CD8-positive, alpha-beta memory T cell (primary cell): ENCODE data around the gene DNAJB14. TPM values are rescaled to one million over a fixed set of nuclear protein-coding genes. Genes with fewer than 3 reads are reported as not detected.

ENCODE experiments used
- CTCF ChIA-PET: fragments of 350-600 bp; sonication (Branson Sonifier 250); formaldehyde crosslinking; loops from one replicate; lab custom pipeline; 2021; ENCODE audit warnings: antibody characterized with exemption; lab: Charles Lee
- POLR2A ChIA-PET: fragments of 350-600 bp; sonication (Branson Sonifier 250); formaldehyde crosslinking; loops from one replicate; lab custom pipeline; 2021; ENCODE audit warnings: antibody characterized with exemption; lab: Charles Lee
- DNase-seq, 5 donors: peaks; one replicate each; pipeline versions ENCODE4 v3.0.0 to v3.0.0-alpha.2; 2020 to 2022; ENCODE audit warnings: mixed read lengths in 1 of 5
- H3K27ac ChIP-seq: one replicate; pipeline ENCODE4 v1.7.0; 2013; ENCODE audit warnings: low read depth, mild to moderate bottlenecking, low read length, moderate library complexity
- H3K27me3 ChIP-seq: 2 replicates; pipeline ENCODE4 v1.7.0; 2013; ENCODE audit warnings: low read length, mild to moderate bottlenecking; ENCODE audit not compliant: insufficient read depth, poor library complexity, severe bottlenecking
- H3K36me3 ChIP-seq: 2 replicates; pipeline ENCODE4 v1.7.0; 2013; ENCODE audit warnings: mild to moderate bottlenecking, low read length, moderate library complexity; ENCODE audit not compliant: insufficient read depth
- H3K4me1 ChIP-seq: 2 replicates; pipeline ENCODE4 v1.7.0; 2013; ENCODE audit warnings: mild to moderate bottlenecking, low read length, moderate library complexity; ENCODE audit not compliant: insufficient read depth
- H3K4me3 ChIP-seq: 2 replicates; pipeline ENCODE4 v1.7.0; 2013; ENCODE audit warnings: mild to moderate bottlenecking, low read length
- H3K9me3 ChIP-seq: 2 replicates; pipeline ENCODE4 v1.7.0; 2013; ENCODE audit warnings: mild to moderate bottlenecking, low read length
- H3K27ac Mint-ChIP-seq, 8 donors: one replicate each; pipeline ENCODE4 v1.8.0; 2020 to 2021; ENCODE audit warnings: mixed read lengths in 8 of 8, mild to moderate bottlenecking in 6 of 8, inconsistent platforms in 3 of 8, moderate library complexity in 3 of 8
- H3K27me3 Mint-ChIP-seq, 2 donors: one replicate each; pipeline ENCODE4 v1.8.0; 2020 to 2021; ENCODE audit warnings: mixed read lengths in 2 of 2, mild to moderate bottlenecking in 1 of 2, moderate library complexity in 1 of 2
- H3K36me3 Mint-ChIP-seq, 3 donors: one replicate each; pipeline ENCODE4 v1.8.0; 2020 to 2021; ENCODE audit warnings: mixed read lengths in 3 of 3, inconsistent platforms in 1 of 3, mild to moderate bottlenecking in 1 of 3
- H3K4me1 Mint-ChIP-seq, 3 donors: one replicate each; pipeline ENCODE4 v1.8.0; 2020 to 2021; ENCODE audit warnings: mixed read lengths in 3 of 3, inconsistent platforms in 1 of 3, mild to moderate bottlenecking in 1 of 3
- H3K4me3 Mint-ChIP-seq, 7 donors: one replicate each; pipeline ENCODE4 v1.8.0; 2020 to 2021; ENCODE audit warnings: mixed read lengths in 7 of 7, mild to moderate bottlenecking in 6 of 7, moderate library complexity in 4 of 7, inconsistent platforms in 2 of 7
- H3K9me3 Mint-ChIP-seq, 5 donors: one replicate each; pipeline ENCODE4 v1.8.0; 2020 to 2022; ENCODE audit warnings: mixed read lengths in 5 of 5, mild to moderate bottlenecking in 3 of 5, moderate library complexity in 2 of 5, inconsistent platforms in 1 of 5
- polyA plus RNA-seq: library from polyadenylated mRNA; unstranded; fragments of 300-500 nt; fragmentation: Illumina TruSeq; gene quantifications from one replicate; pipeline ENCODE4 v1.2.3, GENCODE V29; 2021
- total RNA-seq, 2 experiments: library from RNA; stranded (reverse); gene quantifications; one replicate each; pipeline ENCODE4 v1.2.3, GENCODE V29; 2021

DNAJB14 gene
- total and polyA plus RNA-seq, 3 experiments from 2014 or later = 43.8 to 63.3 (median 46.5) TPM

DNA sequence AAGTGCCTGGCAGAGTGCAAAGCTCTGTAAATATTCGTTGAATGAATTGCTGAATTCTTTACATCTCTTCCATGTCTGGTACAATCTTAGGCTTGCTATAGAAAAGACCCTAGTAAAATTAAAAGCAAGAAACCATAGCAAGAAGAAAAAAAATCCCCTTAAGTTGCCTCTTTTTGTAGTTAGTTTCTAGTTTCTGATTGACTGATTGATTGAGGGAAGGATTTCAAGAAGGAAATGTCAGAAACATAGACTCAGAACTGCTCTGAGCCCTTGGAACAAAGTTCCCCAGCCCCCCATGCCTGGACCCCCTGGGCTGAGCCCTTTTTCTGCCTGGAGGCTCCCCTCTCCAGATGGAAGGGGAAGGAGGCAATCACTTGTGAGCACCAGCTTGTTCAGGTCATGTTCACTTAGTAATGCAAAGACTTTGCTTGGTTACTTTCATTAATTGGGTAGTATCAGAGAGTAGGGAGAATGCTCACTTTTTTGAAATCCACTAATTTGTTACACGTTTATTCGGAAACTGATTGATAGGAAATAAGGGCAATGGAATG, 94.1 kb downstream of the DNAJB14 start:
- Mint-ChIP-seq H3K27me3 (no peaks in the 10 kb centered on the region), H3K4me1 (peaks cover 26 to 61% (median 46%) of the 10 kb centered on the region in 3 donors), H3K9me3 (peaks cover 0 to 4% (median 0%) of the 10 kb centered on the region in 5 donors), H3K36me3 (peaks cover 5 to 17% (median 9%) of the 10 kb centered on the region in 3 donors), H3K27ac (peak overlapping the region in 3 of 8 donors; percentile 2 to 94 (median 90)), H3K4me3 (peak overlapping the region in 1 of 7 donors; percentile 19)
- no peaks in the 10 kb centered on the region for H3K9me3 ChIP-seq
- DNase-seq = no peak
- H3K27me3 ChIP-seq = no peaks in the 10 kb centered on the region
- peaks cover 12% of the 10 kb centered on the region for H3K4me1 ChIP-seq
- CTCF ChIA-PET = interaction anchor here (1.0 kb wide), 1 partner anchor 96 kb away, joined by 4 read pairs; no protein-coding TSS in a partner anchor
- no peaks in the 10 kb centered on the region for H3K36me3 ChIP-seq
- POLR2A ChIA-PET = no interaction called here
- no peak overlapping the region for H3K4me3 ChIP-seq
- no peak overlapping the region for H3K27ac ChIP-seq

DNA sequence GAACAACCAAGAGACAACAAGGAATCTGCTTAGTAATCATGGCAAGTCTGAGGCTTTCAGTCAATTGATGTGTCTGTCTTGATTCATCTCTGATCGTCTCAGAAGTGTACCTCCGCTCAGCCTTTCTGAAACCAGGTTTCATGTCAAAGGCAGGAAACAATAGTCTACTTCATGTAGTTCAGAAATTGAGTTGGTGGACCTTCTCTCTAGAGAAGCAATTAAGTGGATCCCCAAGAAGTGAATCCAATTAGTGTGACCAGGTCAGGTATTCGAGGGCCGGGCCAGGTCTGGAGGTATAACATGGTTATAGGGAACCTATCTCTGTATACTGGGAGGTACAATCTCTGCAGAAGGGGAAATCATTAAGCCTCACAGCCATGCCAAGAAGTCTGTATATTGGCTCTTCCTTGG, 97.8 kb downstream of the DNAJB14 start:
- Histone ChIP-seq H3K36me3 (no peaks in the 10 kb centered on the region), H3K9me3 (no peaks in the 10 kb centered on the region), H3K4me3 (no peak overlapping the region), H3K4me1 (peaks cover 26% of the 10 kb centered on the region), H3K27ac (no peak overlapping the region), H3K27me3 (no peaks in the 10 kb centered on the region)
- H3K27ac Mint-ChIP-seq = peak overlapping the region in 4 of 8 donors; percentile 19 to 62 (median 40)
- no peak for DNase-seq
- ChIA-PET CTCF (no interaction called here), POLR2A (no interaction called here)
- peaks cover 0 to 10% (median 5%) of the 10 kb centered on the region in 3 donors for H3K36me3 Mint-ChIP-seq
- no peaks in the 10 kb centered on the region for H3K27me3 Mint-ChIP-seq
- peaks cover 21 to 71% (median 43%) of the 10 kb centered on the region in 3 donors for H3K4me1 Mint-ChIP-seq
- H3K9me3 Mint-ChIP-seq = no peaks in the 10 kb centered on the region
- H3K4me3 Mint-ChIP-seq = no peak overlapping the region

DNA sequence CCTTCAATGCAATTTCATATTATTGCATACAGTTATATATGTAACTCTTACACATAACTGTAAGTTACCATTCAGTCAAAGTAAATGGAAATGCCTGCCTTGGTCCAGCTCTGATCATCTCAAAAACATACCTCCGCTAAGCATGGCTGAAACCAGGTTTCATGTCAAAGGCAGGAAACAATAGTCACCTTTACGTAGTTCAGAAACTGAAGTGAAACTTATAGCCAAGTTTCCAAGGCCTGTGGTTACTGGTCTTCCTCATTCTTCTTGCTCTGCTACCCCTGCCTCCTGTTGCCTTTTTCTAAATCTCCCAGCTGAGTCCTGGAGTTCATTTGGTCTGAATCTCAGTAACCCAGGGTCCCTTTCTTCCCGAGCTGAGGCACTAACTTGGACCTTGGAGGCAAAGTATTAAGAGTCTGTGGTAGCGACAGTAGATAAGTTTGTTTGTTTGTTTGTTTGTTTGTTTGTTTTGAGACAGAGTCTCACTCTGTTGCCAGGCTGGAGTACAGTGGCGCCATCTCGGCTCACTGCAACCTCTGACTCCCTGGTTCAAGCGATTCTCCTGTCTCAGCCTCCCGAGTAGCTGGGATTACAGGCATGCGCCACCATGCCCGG, 98.9 kb downstream of the DNAJB14 start:
- DNase-seq = no peak
- Histone ChIP-seq H3K4me1 (peaks cover 26% of the 10 kb centered on the region), H3K36me3 (no peaks in the 10 kb centered on the region), H3K27me3 (no peaks in the 10 kb centered on the region), H3K4me3 (no peak overlapping the region), H3K9me3 (no peaks in the 10 kb centered on the region), H3K27ac (no peak overlapping the region)
- peak overlapping the region; percentile 0 to 89 (median 54) for H3K27ac Mint-ChIP-seq
- peak overlapping the region in 3 of 7 donors; percentile 20 to 64 (median 27) for H3K4me3 Mint-ChIP-seq
- H3K27me3 Mint-ChIP-seq = no peaks in the 10 kb centered on the region
- ChIA-PET CTCF (interaction anchor here (3.4 kb wide), 1 partner anchor 39 kb away, joined by 11 read pairs; no protein-coding TSS in a partner anchor), POLR2A (no interaction called here)
- H3K4me1 Mint-ChIP-seq = peaks cover 21 to 64% (median 43%) of the 10 kb centered on the region in 3 donors
- no peaks in the 10 kb centered on the region for H3K9me3 Mint-ChIP-seq
- peaks cover 0 to 8% (median 0%) of the 10 kb centered on the region in 3 donors for H3K36me3 Mint-ChIP-seq

DNA sequence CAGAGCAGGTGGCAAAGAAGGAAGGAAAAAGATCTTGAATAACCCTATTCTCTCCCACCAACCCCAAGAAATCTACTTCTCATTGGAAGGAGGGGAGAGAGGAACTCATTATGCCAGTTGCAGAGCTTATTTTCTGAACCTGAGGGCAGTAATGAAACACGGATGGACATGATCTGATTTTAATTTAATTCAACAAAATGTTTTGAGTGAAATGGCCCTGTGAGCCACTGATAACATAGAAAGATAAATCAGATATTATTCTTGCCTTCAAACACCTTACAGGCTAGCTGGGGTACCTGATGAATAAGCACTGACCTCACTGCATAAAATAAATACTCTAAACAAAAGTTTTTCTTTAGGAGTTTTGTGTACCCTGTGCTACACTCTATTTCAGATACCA, 99.5 kb downstream of the DNAJB14 start:
- peaks cover 0 to 11% (median under 1%) of the 10 kb centered on the region in 3 donors for H3K36me3 Mint-ChIP-seq
- DNase-seq = no peak
- Histone ChIP-seq H3K27me3 (no peaks in the 10 kb centered on the region), H3K27ac (no peak overlapping the region), H3K4me1 (peaks cover 26% of the 10 kb centered on the region), H3K9me3 (no peaks in the 10 kb centered on the region), H3K36me3 (no peaks in the 10 kb centered on the region), H3K4me3 (no peak overlapping the region)
- H3K27ac Mint-ChIP-seq = peak overlapping the region in 7 of 8 donors; percentile 6 to 89 (median 38)
- H3K4me3 Mint-ChIP-seq = no peak overlapping the region
- ChIA-PET POLR2A (no interaction called here), CTCF (interaction anchor here (1.5 to 3.4 kb wide), 2 partner anchors 17 to 38 kb away, joined by 4 to 11 read pairs; no protein-coding TSS in a partner anchor)
- H3K4me1 Mint-ChIP-seq = peaks cover 18 to 58% (median 38%) of the 10 kb centered on the region in 3 donors
- no peaks in the 10 kb centered on the region for H3K27me3 Mint-ChIP-seq
- H3K9me3 Mint-ChIP-seq = no peaks in the 10 kb centered on the region

Other genes with a start within 250 kb of the DNAJB14 start
- gene DAPP1, start 129.8 kb downstream of the DNAJB14 start, total RNA-seq = 10 to 100 TPM; 18.8 to 20.9 TPM
- 10.3 TPM for gene DAPP1, start 129.8 kb downstream of the DNAJB14 start, polyA plus RNA-seq
- 10 to 100 TPM; 35.7 to 37.9 TPM for gene LAMTOR3, start 52.2 kb downstream of the DNAJB14 start, total RNA-seq
- 39.0 TPM for gene LAMTOR3, start 52.2 kb downstream of the DNAJB14 start, polyA plus RNA-seq
- gene H2AZ1, start 3.7 kb upstream of the DNAJB14 start, total RNA-seq = 100 to 1,000 TPM; 494 to 515 TPM
- 372 TPM for gene H2AZ1, start 3.7 kb upstream of the DNAJB14 start, polyA plus RNA-seq
- gene DDIT4L, start 243.8 kb upstream of the DNAJB14 start, total RNA-seq = not detected
- gene DDIT4L, start 243.8 kb upstream of the DNAJB14 start, polyA plus RNA-seq = 0.15 TPM